Peyer's patch (tissue), 4 donors: Measurements from ENCODE around the gene SULT1E1.

Experiments
- CTCF ChIP-seq, 6 experiments: fragments of 450-650 bp in 4 of 6; fragments of 200-600 bp in 2 of 6; sonication (generic) in 1 of 6; IDR thresholded peaks; one replicate each; pipeline ENCODE4 v1.5.1; 2017 to 2019; ENCODE audit warnings: antibody characterized with exemption in 6 of 6, mild to moderate bottlenecking in 3 of 6, moderate library complexity in 1 of 6
- POLR2A ChIP-seq, 2 donors: fragments of 450-650 bp; IDR thresholded peaks; one replicate each; pipeline ENCODE4 v1.5.1; 2017; ENCODE audit warnings: antibody characterized with exemption in 2 of 2, mild to moderate bottlenecking in 2 of 2, moderate library complexity in 2 of 2

- TF ChIP-seq CTCF (IDR thresholded peaks at IDR 0.05) = no peak
- no peak for TF ChIP-seq POLR2A (IDR thresholded peaks at IDR 0.05)
Observed at GRCh38 chr4:69860521-69861298, 765 bp upstream of the SULT1E1 start.
